H9 (cell line): ENCODE results near the gene ZNF175. TPM values are rescaled to one million over a fixed set of nuclear protein-coding genes. Genes with fewer than 3 reads are reported as not detected.

ENCODE experiments used
- DNase-seq: peaks from one replicate; pipeline ENCODE4 v3.0.0-alpha.2; 2017
- H2AFZ ChIP-seq: one replicate; pipeline ENCODE4 v1.6.1; 2013; ENCODE audit warnings: mild to moderate bottlenecking, low read length, control low read depth, moderate library complexity
- H2AK5ac ChIP-seq: 2 replicates; pipeline ENCODE4 v1.6.1; 2013; ENCODE audit warnings: low read length, control low read depth, mixed read lengths; ENCODE audit not compliant: insufficient read length
- H2BK120ac ChIP-seq: one replicate; pipeline ENCODE4 v1.6.1; 2013; ENCODE audit warnings: low read depth, mild to moderate bottlenecking, low read length, control low read depth, inconsistent platforms; ENCODE audit not compliant: poor library complexity, severe bottlenecking
- H2BK12ac ChIP-seq: 2 replicates; pipeline ENCODE4 v1.6.1; 2013; ENCODE audit warnings: low read length, control low read depth, mixed read lengths, low read depth; ENCODE audit not compliant: insufficient read length
- H2BK15ac ChIP-seq: 2 replicates; pipeline ENCODE4 v1.6.1; 2013; ENCODE audit warnings: low read depth, low read length, control low read depth
- H2BK20ac ChIP-seq: one replicate; pipeline ENCODE4 v1.6.1; 2013; ENCODE audit warnings: low read depth, mild to moderate bottlenecking, low read length, control low read depth, inconsistent platforms; ENCODE audit not compliant: poor library complexity, severe bottlenecking
- H2BK5ac ChIP-seq: 2 replicates; pipeline ENCODE4 v1.6.1; 2013; ENCODE audit warnings: low read length, control low read depth, mixed read lengths; ENCODE audit not compliant: insufficient read length
- H3K14ac ChIP-seq: 2 replicates; pipeline ENCODE4 v1.6.1; 2013; ENCODE audit warnings: low read length, control low read depth; ENCODE audit not compliant: insufficient read depth
- H3K18ac ChIP-seq: 2 replicates; pipeline ENCODE4 v1.6.1; 2013; ENCODE audit warnings: low read depth, mild to moderate bottlenecking, mixed read lengths, low read length, control low read depth; ENCODE audit not compliant: insufficient read length
- H3K23ac ChIP-seq: 2 replicates; pipeline ENCODE4 v1.6.1; 2013; ENCODE audit warnings: low read length, control low read depth, mixed read lengths, low read depth; ENCODE audit not compliant: insufficient read length
- H3K23me2 ChIP-seq: 2 replicates; pipeline ENCODE4 v1.6.1; 2013; ENCODE audit warnings: low read depth, mild to moderate bottlenecking, mixed read lengths, low read length, control low read depth; ENCODE audit not compliant: insufficient read length, poor library complexity, severe bottlenecking
- H3K27ac ChIP-seq: 2 replicates; pipeline ENCODE4 v1.5.1; 2013; ENCODE audit warnings: low read length, control low read depth, mixed read lengths, low read depth; ENCODE audit not compliant: insufficient read length
- H3K27me3 ChIP-seq: 2 replicates; pipeline ENCODE4 v1.6.1; 2013; ENCODE audit warnings: low read length, control low read depth, inconsistent platforms; ENCODE audit not compliant: insufficient read depth
- H3K4ac ChIP-seq: 2 replicates; pipeline ENCODE4 v1.6.1; 2013; ENCODE audit warnings: low read depth, mild to moderate bottlenecking, control low read depth, inconsistent platforms, low read length, moderate library complexity
- H3K4me1 ChIP-seq: 2 replicates; pipeline ENCODE4 v1.6.1; 2013; ENCODE audit warnings: low read length, control low read depth, inconsistent platforms; ENCODE audit not compliant: insufficient read depth
- H3K4me2 ChIP-seq: 2 replicates; pipeline ENCODE4 v1.6.1; 2013; ENCODE audit warnings: low read length, control low read depth, mixed read lengths; ENCODE audit not compliant: insufficient read length, insufficient read depth
- H3K56ac ChIP-seq: 2 replicates; pipeline ENCODE4 v1.6.1; 2013; ENCODE audit warnings: low read depth, mild to moderate bottlenecking, mixed read lengths, low read length, control low read depth; ENCODE audit not compliant: insufficient read length
- H3K79me1 ChIP-seq: 2 replicates; pipeline ENCODE4 v1.6.1; 2013; ENCODE audit warnings: low read depth, mild to moderate bottlenecking, moderate library complexity, low read length, control low read depth, inconsistent platforms; ENCODE audit not compliant: insufficient read depth, poor library complexity, severe bottlenecking
- H3K79me2 ChIP-seq: 2 replicates; pipeline ENCODE4 v1.6.1; 2013; ENCODE audit warnings: low read length, control low read depth, inconsistent platforms; ENCODE audit not compliant: insufficient read depth
- H3K9ac ChIP-seq: 2 replicates; pipeline ENCODE4 v1.6.1; 2013; ENCODE audit warnings: low read length, control low read depth, mixed read lengths; ENCODE audit not compliant: insufficient read length; ENCODE audit errors: extremely low read depth
- H3K9me3 ChIP-seq: one replicate; pipeline ENCODE4 v1.6.1; 2013; ENCODE audit warnings: low read depth, low read length, inconsistent platforms; ENCODE audit not compliant: control insufficient read depth
- H3T11ph ChIP-seq: one replicate; pipeline ENCODE4 v1.6.1; 2013; ENCODE audit warnings: mild to moderate bottlenecking, low read length, control low read depth, inconsistent platforms
- H4K20me1 ChIP-seq: one replicate; pipeline ENCODE4 v1.6.1; 2013; ENCODE audit not compliant: control insufficient read depth, insufficient read length, insufficient read depth
- H4K5ac ChIP-seq: 2 replicates; pipeline ENCODE4 v1.6.1; 2013; ENCODE audit warnings: low read depth, mild to moderate bottlenecking, mixed read lengths, low read length, control low read depth; ENCODE audit not compliant: insufficient read length
- H4K8ac ChIP-seq: replicated peaks from 2 replicates; pipeline ENCODE4 v1.6.1; 2013; ENCODE audit warnings: low read length, control low read depth, mixed read lengths, low read depth; ENCODE audit not compliant: insufficient read length
- H4K91ac ChIP-seq: 2 replicates; pipeline ENCODE4 v1.6.1; 2013; ENCODE audit warnings: low read depth, mild to moderate bottlenecking, moderate library complexity, mixed read lengths, low read length, control low read depth; ENCODE audit not compliant: insufficient read length
- H3K27ac Mint-ChIP-seq, 3 experiments: 2 replicates in 2 of 3; 3 replicates in 1 of 3; pipeline ENCODE4 v1.8.0; 2020 to 2021; ENCODE audit warnings: mixed read lengths in 3 of 3, mild to moderate bottlenecking in 1 of 3, moderate library complexity in 1 of 3
- H3K27me3 Mint-ChIP-seq: 2 replicates; pipeline ENCODE4 v1.8.0; 2021; ENCODE audit warnings: low read depth, mild to moderate bottlenecking, moderate library complexity, mixed read lengths
- H3K36me3 Mint-ChIP-seq, 3 experiments: 2 replicates in 2 of 3; 3 replicates in 1 of 3; pipeline ENCODE4 v1.8.0; 2020 to 2021; ENCODE audit warnings: low read depth in 3 of 3, mixed read lengths in 3 of 3; ENCODE audit not compliant: insufficient read depth in 1 of 3
- H3K4me1 Mint-ChIP-seq, 2 experiments: 2 replicates each; pipeline ENCODE4 v1.8.0; 2020; ENCODE audit warnings: mixed read lengths in 2 of 2
- H3K4me3 Mint-ChIP-seq, 2 experiments: 2 replicates in 1 of 2; 3 replicates in 1 of 2; pipeline ENCODE4 v1.8.0; 2020 to 2021; ENCODE audit warnings: mild to moderate bottlenecking in 2 of 2, mixed read lengths in 2 of 2, moderate library complexity in 1 of 2
- H3K9me3 Mint-ChIP-seq, 2 experiments: 2 replicates in 1 of 2; 3 replicates in 1 of 2; pipeline ENCODE4 v1.8.0; 2020; ENCODE audit warnings: mild to moderate bottlenecking in 2 of 2, mixed read lengths in 2 of 2, moderate library complexity in 1 of 2
- WGBS: extraction: QIAGEN DNeasy Blood & Tissue Kit; methylation state at CpG from one replicate; pipeline ENCODE4 v1.1.7; 2013; ENCODE audit warnings: missing lambda C conversion rate, low lambda C conversion rate, mixed read lengths; ENCODE audit not compliant: insufficient read length; ENCODE audit errors: extremely low coverage; 5-methylcytosine and 5-hydroxymethylcytosine counted together
- total RNA-seq: library from RNA; stranded (reverse); gene quantifications from 2 replicates; pipeline ENCODE4 v1.2.1, GENCODE V29; 2021
- TF ChIP-seq, protein P1 (sequence below): fragments of 200-600 bp; sonication (generic); conservative IDR thresholded peaks from 3 replicates; pipeline ENCODE4 v1.8.0; 2021; ENCODE audit warnings: antibody characterized with exemption, mild to moderate bottlenecking

Gene ZNF175
- total RNA-seq, 1 experiment from 2014 or later, result 10.7 TPM

DNA sequence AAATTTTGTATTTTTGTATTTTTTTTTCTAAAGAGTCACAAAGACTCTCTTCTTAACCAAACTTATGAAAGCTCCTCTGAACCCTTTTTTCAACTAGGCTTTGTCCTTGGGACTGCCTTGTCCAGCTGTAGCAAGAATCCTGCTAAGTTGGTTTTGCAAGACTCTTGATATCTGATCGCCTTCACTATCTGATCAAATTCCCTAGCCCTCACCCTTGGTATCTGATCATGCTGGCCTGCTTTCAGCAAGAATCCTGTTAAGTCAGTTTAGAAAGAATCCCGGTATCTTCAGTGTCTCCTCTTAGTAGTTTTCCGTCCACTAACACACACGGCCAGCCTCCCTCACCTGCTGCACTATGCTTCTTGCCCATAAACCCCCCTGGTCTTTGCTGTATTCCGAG lies 61.0 kb downstream of the ZNF175 start:
- no peak for DNase-seq

More for the DNA sequence above, 61.0 kb downstream of the ZNF175 start:
- Histone ChIP-seq H2BK120ac (no peak overlapping the region), H3K23ac (no peak overlapping the region), H3K9me3 (peaks cover 10% of the 10 kb centered on the region), H2BK15ac (no peak overlapping the region), H4K5ac (no peak overlapping the region), H3K4me1 (no peaks in the 10 kb centered on the region), H2AK5ac (no peak overlapping the region), H3K4me2 (no peak overlapping the region), H2AFZ (no peak overlapping the region), H3K23me2 (no peaks in the 10 kb centered on the region), H3K79me1 (no peaks in the 10 kb centered on the region), H3K56ac (no peak overlapping the region), H3K9ac (no peak overlapping the region), H2BK5ac (no peak overlapping the region), H3K4ac (no peak overlapping the region), H3K14ac (no peak overlapping the region), H3K27me3 (no peaks in the 10 kb centered on the region), H4K20me1 (no peaks in the 10 kb centered on the region), H3K79me2 (no peaks in the 10 kb centered on the region), H3T11ph (no peak overlapping the region), H3K18ac (no peak overlapping the region), H3K27ac (no peak overlapping the region), H4K8ac (no peak overlapping the region), H2BK12ac (no peak overlapping the region), H4K91ac (no peak overlapping the region), H2BK20ac (no peak overlapping the region)
- no CpG with 5 or more reads among the region's 5 CpGs for WGBS
- Mint-ChIP-seq H3K27ac (no peak overlapping the region), H3K4me1 (no peaks in the 10 kb centered on the region), H3K4me3 (no peak overlapping the region), H3K36me3 (peaks cover 0 to 10% (median 2%) of the 10 kb centered on the region in 3 experiments; a peak in 4 of 7 replicates), H3K9me3 (peaks cover 65 to 81% of the 10 kb centered on the region in 2 experiments), H3K27me3 (peaks cover 11% of the 10 kb centered on the region)
- TF ChIP-seq, protein P1, sequence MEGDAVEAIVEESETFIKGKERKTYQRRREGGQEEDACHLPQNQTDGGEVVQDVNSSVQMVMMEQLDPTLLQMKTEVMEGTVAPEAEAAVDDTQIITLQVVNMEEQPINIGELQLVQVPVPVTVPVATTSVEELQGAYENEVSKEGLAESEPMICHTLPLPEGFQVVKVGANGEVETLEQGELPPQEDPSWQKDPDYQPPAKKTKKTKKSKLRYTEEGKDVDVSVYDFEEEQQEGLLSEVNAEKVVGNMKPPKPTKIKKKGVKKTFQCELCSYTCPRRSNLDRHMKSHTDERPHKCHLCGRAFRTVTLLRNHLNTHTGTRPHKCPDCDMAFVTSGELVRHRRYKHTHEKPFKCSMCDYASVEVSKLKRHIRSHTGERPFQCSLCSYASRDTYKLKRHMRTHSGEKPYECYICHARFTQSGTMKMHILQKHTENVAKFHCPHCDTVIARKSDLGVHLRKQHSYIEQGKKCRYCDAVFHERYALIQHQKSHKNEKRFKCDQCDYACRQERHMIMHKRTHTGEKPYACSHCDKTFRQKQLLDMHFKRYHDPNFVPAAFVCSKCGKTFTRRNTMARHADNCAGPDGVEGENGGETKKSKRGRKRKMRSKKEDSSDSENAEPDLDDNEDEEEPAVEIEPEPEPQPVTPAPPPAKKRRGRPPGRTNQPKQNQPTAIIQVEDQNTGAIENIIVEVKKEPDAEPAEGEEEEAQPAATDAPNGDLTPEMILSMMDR, result no peak
